ENCODE data around the gene PLEKHG3. TPM values are rescaled to one million over a fixed set of nuclear protein-coding genes. Genes with fewer than 3 reads are reported as not detected.

PLEKHG3 gene
- polyA plus RNA-seq, 3 donors from 2014 or later, result 36.8 to 216 (median 71.4) TPM

- H3K27ac Mint-ChIP-seq, result no peak overlapping the region
- H3K36me3 Mint-ChIP-seq, result no peaks in the 10 kb centered on the region
- DNase-seq, result no peak
- peaks cover 0 to 4% (median 2%) of the 10 kb centered on the region in 3 donors for H3K27me3 Mint-ChIP-seq (ENCODE audit: low read depth in 3 of 3)
- no peaks in the 10 kb centered on the region for H3K9me3 Mint-ChIP-seq
- no peak overlapping the region for H3K4me3 Mint-ChIP-seq
- H3K4me1 Mint-ChIP-seq, result peaks cover 40 to 44% of the 10 kb centered on the region in 2 donors
Measured at GRCh38 chr14:64692189-64692985, 11.8 kb upstream of the PLEKHG3 start.

GRCh38 chr14:64692986-64693809, 11.0 kb upstream of the PLEKHG3 start:
- Mint-ChIP-seq H3K36me3 (no peaks in the 10 kb centered on the region), H3K27me3 (ENCODE audit: low read depth in 3 of 3) (peaks cover 0 to 4% (median 2%) of the 10 kb centered on the region in 3 donors), H3K27ac (no peak overlapping the region), H3K4me1 (peaks cover 38 to 44% of the 10 kb centered on the region in 2 donors), H3K9me3 (no peaks in the 10 kb centered on the region), H3K4me3 (no peak overlapping the region)
- DNase-seq, result no peak

DNA sequence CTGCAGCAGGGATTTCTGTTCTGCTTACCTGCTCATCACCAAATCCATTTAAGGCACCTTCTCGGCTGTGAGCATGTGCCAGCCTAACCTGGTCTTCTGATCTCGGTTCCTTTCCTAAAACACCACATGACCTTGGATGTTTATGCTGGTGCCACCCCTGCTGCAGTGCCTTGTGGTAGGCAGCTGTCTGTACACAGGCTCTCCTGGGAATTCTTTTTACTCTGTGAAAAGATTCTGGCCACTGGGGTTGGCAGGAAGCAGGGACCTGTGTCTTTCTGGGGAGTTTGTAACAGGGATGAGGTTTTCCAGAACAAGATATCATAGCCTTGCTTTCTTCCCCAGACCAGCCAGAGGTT, 10.4 kb upstream of the PLEKHG3 start:
- Mint-ChIP-seq H3K27me3 (ENCODE audit: low read depth in 3 of 3) (peaks cover 0 to 4% (median 2%) of the 10 kb centered on the region in 3 donors), H3K27ac (no peak overlapping the region), H3K9me3 (no peaks in the 10 kb centered on the region), H3K4me3 (no peak overlapping the region), H3K4me1 (peaks cover 34 to 43% of the 10 kb centered on the region in 2 donors), H3K36me3 (no peaks in the 10 kb centered on the region)
- DNase-seq, result no peak

GRCh38 chr14:64695071-64695470, 9.2 kb upstream of the PLEKHG3 start:
- Mint-ChIP-seq H3K36me3 (no peaks in the 10 kb centered on the region), H3K27ac (peak overlapping the region in 1 of 6 donors; percentile 14), H3K9me3 (no peaks in the 10 kb centered on the region), H3K4me3 (no peak overlapping the region), H3K4me1 (peaks cover 31 to 38% of the 10 kb centered on the region in 2 donors), H3K27me3 (ENCODE audit: low read depth in 3 of 3) (peaks cover 0 to 4% (median 2%) of the 10 kb centered on the region in 3 donors)
- DNase-seq, result no peak

DNA sequence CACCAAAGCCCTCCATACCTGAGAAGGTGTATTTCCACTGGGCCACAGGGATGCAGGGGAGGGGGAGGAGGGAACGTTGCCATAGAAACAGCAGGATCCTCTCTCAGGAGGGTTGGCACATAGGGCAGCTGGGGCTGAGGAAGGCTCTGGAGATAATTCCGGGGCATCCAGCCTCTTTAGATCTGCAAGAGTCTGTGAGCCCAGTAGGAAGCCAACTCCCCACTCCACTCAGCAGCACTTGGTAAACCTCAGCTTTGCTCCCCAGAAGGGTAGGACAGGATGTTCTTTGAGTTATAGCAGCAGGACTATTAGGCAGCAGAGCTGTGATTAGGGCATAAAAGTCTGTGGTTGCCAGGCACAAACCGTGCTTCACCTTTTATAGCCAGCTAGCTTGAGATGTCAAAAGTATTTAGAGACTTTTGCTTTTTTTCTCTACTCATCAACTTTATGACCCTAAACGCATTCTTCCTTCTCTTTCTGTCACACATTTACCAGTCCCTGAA, 7.8 kb upstream of the PLEKHG3 start:
- H3K4me1 Mint-ChIP-seq, result peaks cover 31 to 38% of the 10 kb centered on the region in 2 donors
- peak; percentile 39 to 59 (median 52) for DNase-seq

GRCh38 chr14:64698903-64699302, 5.3 kb upstream of the PLEKHG3 start:
- no peaks in the 10 kb centered on the region for H3K36me3 Mint-ChIP-seq
- H3K4me3 Mint-ChIP-seq, result no peak overlapping the region
- H3K27ac Mint-ChIP-seq, result peak overlapping the region in 1 of 6 donors; percentile 14
- H3K27me3 Mint-ChIP-seq (ENCODE audit: low read depth in 3 of 3), result peaks cover 0 to 2% (median 0%) of the 10 kb centered on the region in 3 donors
- peaks cover 0 to 1% (median 0%) of the 10 kb centered on the region in 6 donors for H3K9me3 Mint-ChIP-seq
- H3K4me1 Mint-ChIP-seq, result peaks cover 45 to 55% of the 10 kb centered on the region in 2 donors
- DNase-seq, result no peak

More for the DNA sequence above, 7.8 kb upstream of the PLEKHG3 start:
- Mint-ChIP-seq H3K4me3 (peak overlapping the region; percentile 44 to 72 (median 52)), H3K27ac (peak overlapping the region; percentile 27 to 91 (median 86)), H3K27me3 (ENCODE audit: low read depth in 3 of 3) (peaks cover 0 to 4% (median 2%) of the 10 kb centered on the region in 3 donors), H3K9me3 (no peaks in the 10 kb centered on the region), H3K36me3 (no peaks in the 10 kb centered on the region)

DNA sequence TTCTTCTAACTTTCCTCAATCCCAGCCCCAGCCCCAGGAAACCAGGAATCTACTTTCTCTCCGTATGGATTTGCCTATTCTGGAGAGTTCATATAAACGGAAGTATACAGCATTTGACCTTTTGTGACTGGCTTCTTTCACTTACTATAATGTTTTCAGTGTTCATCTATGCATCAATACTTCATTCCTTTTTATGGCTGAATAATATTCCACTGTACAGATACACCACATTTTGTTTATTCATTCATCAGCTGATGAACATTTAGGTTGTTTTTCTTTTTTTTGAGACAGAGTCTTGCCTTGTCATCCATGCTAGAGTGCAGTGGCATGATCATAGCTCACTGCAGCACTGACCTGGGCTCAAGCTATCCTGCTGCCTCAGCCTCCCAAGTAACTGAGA, 3.9 kb upstream of the PLEKHG3 start:
- H3K27ac Mint-ChIP-seq, result peak overlapping the region in 1 of 6 donors; percentile 31

GRCh38 chr14:64700894-64701293, 3.3 kb upstream of the PLEKHG3 start:
- no peak overlapping the region for H3K4me3 Mint-ChIP-seq
- peaks cover 0 to 4% (median 2%) of the 10 kb centered on the region in 3 donors for H3K27me3 Mint-ChIP-seq (ENCODE audit: low read depth in 3 of 3)
- H3K9me3 Mint-ChIP-seq, result peaks cover 0 to 1% (median 0%) of the 10 kb centered on the region in 6 donors
- H3K4me1 Mint-ChIP-seq, result peaks cover 50 to 57% of the 10 kb centered on the region in 2 donors
- H3K36me3 Mint-ChIP-seq, result no peaks in the 10 kb centered on the region
- no peak for DNase-seq
- no peak overlapping the region for H3K27ac Mint-ChIP-seq

More for the DNA sequence above, 3.9 kb upstream of the PLEKHG3 start:
- peaks cover 0 to 3% (median 2%) of the 10 kb centered on the region in 3 donors for H3K27me3 Mint-ChIP-seq (ENCODE audit: low read depth in 3 of 3)
- H3K9me3 Mint-ChIP-seq, result peaks cover 0 to 1% (median 0%) of the 10 kb centered on the region in 6 donors
- no peak for DNase-seq
- H3K36me3 Mint-ChIP-seq, result no peaks in the 10 kb centered on the region
- H3K4me3 Mint-ChIP-seq, result no peak overlapping the region
- peaks cover 47 to 56% of the 10 kb centered on the region in 2 donors for H3K4me1 Mint-ChIP-seq

DNA sequence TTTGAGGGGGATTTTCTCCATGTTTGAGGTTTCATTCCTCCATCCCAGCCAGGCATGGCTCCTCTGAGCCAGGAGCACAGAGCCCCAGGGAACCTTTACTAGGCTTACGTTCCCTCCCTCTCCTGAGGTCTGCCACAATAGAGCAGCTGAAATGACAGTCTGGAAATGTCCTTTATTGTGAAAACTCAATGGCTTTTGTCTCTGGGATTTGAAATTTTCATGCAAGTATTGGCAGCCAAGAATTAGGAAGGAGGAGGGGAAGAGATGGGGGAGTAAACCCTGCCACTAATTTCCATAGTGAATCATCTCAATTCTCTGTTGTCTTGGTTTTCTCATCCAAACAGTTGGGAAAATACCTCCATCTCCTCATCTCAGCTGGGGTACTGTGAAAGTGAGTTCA, 2.6 kb upstream of the PLEKHG3 start:
- H3K27me3 Mint-ChIP-seq (ENCODE audit: low read depth in 3 of 3), result peaks cover 0 to 4% (median 2%) of the 10 kb centered on the region in 3 donors
- no peak overlapping the region for H3K4me3 Mint-ChIP-seq
- peaks cover 0 to 1% (median 0%) of the 10 kb centered on the region in 6 donors for H3K9me3 Mint-ChIP-seq
- no peaks in the 10 kb centered on the region for H3K36me3 Mint-ChIP-seq
- peaks cover 50 to 57% of the 10 kb centered on the region in 2 donors for H3K4me1 Mint-ChIP-seq
- DNase-seq, result no peak
- H3K27ac Mint-ChIP-seq, result no peak overlapping the region

DNA sequence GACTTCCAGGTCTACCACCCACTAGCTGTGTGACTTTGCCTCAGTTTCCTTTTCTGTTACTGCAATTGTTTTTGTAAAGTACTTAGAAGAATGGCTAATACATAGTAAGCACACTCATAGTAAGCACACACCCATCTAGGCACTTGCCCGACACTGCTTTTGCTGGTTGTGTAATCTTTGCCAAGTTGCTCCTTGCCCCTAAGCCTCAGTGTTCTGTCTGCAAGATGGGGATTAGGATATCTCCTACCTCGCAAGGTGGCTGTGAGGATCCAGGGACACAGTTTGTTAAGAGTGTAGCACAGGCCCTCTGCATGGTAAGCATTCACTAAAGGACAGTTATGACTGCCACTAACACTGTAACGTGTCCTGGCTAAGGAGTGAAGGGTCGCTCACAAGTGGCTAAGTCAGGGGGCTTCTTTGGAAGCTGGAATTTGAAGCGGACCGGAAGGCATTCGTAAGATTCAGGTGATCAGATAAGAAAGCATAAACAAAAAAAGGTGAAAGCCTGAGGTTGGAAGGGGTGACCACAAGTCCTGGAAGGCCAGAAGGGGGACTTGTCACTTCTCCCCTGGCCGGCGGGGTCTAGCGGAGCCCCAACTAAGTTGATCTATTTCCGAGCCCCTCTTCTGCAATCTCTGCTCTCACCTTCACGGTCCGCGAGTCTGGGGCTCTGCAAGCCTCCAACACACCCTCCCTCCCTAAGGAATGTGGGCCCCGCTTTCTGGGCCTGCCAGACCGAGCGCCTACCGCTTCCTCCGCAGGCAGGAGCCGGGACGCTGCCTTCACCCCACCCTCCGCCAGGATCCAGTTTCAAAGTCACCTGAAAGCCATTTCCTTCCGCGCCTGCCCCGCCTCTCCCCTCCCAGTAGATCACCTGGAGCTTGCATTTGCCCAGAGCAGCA, 1.5 kb upstream of the PLEKHG3 start:
- peak overlapping the region; percentile 75 to 94 (median 92) for H3K27ac Mint-ChIP-seq
- peaks cover 0 to 1% (median 0%) of the 10 kb centered on the region in 6 donors for H3K9me3 Mint-ChIP-seq
- peak overlapping the region; percentile 86 to 97 (median 94) for H3K4me3 Mint-ChIP-seq
- H3K4me1 Mint-ChIP-seq, result peaks cover 50 to 57% of the 10 kb centered on the region in 2 donors
- no peaks in the 10 kb centered on the region for H3K36me3 Mint-ChIP-seq
- DNase-seq, result no peak
- H3K27me3 Mint-ChIP-seq (ENCODE audit: low read depth in 3 of 3), result peaks cover 0 to 5% (median 2%) of the 10 kb centered on the region in 3 donors

DNA sequence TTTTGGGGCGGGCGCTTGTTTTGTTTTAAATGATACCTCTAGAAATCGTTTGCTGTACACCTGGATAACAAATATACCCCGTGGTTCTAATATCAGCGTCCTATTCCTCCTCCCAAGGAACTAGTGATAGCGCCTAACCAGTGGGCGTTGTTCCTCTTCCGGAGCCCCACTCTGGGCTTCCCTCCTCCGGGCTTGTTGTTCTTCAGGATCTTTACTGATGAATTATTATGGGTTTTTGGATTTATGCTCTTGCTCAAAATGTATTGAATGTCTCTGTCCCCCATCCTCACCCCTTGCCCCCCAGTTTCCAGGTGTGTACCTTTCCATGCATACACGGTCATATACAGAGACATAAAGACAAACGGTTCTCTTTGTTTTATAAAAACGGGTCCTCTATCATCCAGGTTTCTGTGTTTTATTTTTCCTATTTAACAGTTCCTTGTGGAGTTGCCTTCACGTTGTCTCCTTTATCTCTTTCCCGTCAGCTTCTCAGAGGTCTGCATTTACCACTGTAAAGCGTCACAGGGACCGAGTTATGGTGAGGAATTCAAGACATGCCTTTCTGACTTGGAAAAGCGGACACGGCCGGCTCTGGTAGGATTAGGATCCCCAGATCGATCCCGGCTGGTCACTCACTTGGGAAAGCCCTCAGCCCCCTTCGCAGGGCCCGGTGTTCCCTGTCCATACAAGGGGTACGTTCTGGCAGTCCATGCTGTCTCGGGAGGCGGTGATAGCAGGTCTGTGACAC, 655 bp upstream of the PLEKHG3 start:
- DNase-seq, result no peak
- Mint-ChIP-seq H3K27me3 (ENCODE audit: low read depth in 3 of 3) (peaks cover 2 to 10% (median 2%) of the 10 kb centered on the region in 3 donors), H3K4me3 (peak overlapping the region; percentile 86 to 97 (median 94)), H3K27ac (peak overlapping the region; percentile 80 to 94 (median 92)), H3K4me1 (peaks cover 56 to 58% of the 10 kb centered on the region in 2 donors), H3K36me3 (no peaks in the 10 kb centered on the region), H3K9me3 (peaks cover 0 to 1% (median 0%) of the 10 kb centered on the region in 6 donors)

GRCh38 chr14:64704743-64705380, 638 bp downstream of the PLEKHG3 start:
- DNase-seq, result peak; percentile 38 to 46 (median 41)
- peaks cover 2 to 18% (median 5%) of the 10 kb centered on the region in 3 donors for H3K27me3 Mint-ChIP-seq (ENCODE audit: low read depth in 3 of 3)

More at GRCh38 chr14:64704743-64705380, 638 bp downstream of the PLEKHG3 start:
- Mint-ChIP-seq H3K27ac (peak overlapping the region; percentile 93 to 99 (median 97)), H3K4me3 (peak overlapping the region; percentile 91 to 97 (median 95)), H3K36me3 (no peaks in the 10 kb centered on the region), H3K4me1 (peaks cover 62 to 63% of the 10 kb centered on the region in 2 donors), H3K9me3 (peaks cover 0 to 1% (median 0%) of the 10 kb centered on the region in 6 donors)

All from immature natural killer cell (primary cell).